Occipital lobe (tissue), 2 donors: Measurements from ENCODE around the gene PEAK1. TPM values are rescaled to one million over a fixed set of nuclear protein-coding genes. Genes with fewer than 3 reads are reported as not detected.
"Not testable (repeated sequence)": the region's sequence is repeated elsewhere in the genome, so short reads cannot be mapped to it uniquely, and the experiment has no call there.

Experiments
- DNase-seq: peaks from one replicate; lab custom pipeline; 2025; lab: John Stamatoyannopoulos, UW
- total RNA-seq: library from RNA; depleted of rRNA; stranded (reverse); fragments of >200 nt; gene quantifications from one replicate; pipeline ENCODE4 v1.2.3, GENCODE V29; 2014

Gene PEAK1
- total RNA-seq, 1 donor from 2014 or later: 25.4 TPM

- DNase-seq: no peak
These were observed 240.3 kb downstream of the PEAK1 start for GRCh38 chr15:77179541-77179998.

GRCh38 chr15:77178411-77178810, 241.5 kb downstream of the PEAK1 start:
- no peak for DNase-seq

- not testable (repeated sequence) for DNase-seq
These were observed 243.8 kb downstream of the PEAK1 start for GRCh38 chr15:77176148-77176547.

GRCh38 chr15:77173487-77173886, 246.4 kb downstream of the PEAK1 start:
- no peak for DNase-seq

GRCh38 chr15:77171221-77171967, 248.5 kb downstream of the PEAK1 start:
- no peak for DNase-seq

- DNase-seq: no peak
These were observed 251.3 kb downstream of the PEAK1 start for GRCh38 chr15:77168616-77169015.

GRCh38 chr15:77168141-77168540, 251.8 kb downstream of the PEAK1 start:
- DNase-seq: no peak

GRCh38 chr15:77167406-77167805, 252.5 kb downstream of the PEAK1 start:
- no peak for DNase-seq

GRCh38 chr15:77163781-77164384, 256.0 kb downstream of the PEAK1 start:
- no peak for DNase-seq

GRCh38 chr15:77162872-77163633, 256.9 kb downstream of the PEAK1 start:
- no peak for DNase-seq

GRCh38 chr15:77160562-77161478, 259.1 kb downstream of the PEAK1 start:
- no peak for DNase-seq

GRCh38 chr15:77156000-77156399, 263.9 kb downstream of the PEAK1 start:
- DNase-seq: not testable (repeated sequence)

- DNase-seq: no peak
These were observed 271.7 kb downstream of the PEAK1 start for GRCh38 chr15:77148191-77148590.

GRCh38 chr15:77145370-77145769, 274.5 kb downstream of the PEAK1 start:
- DNase-seq: no peak

- no peak for DNase-seq
These were observed 275.3 kb downstream of the PEAK1 start for GRCh38 chr15:77144492-77145070.

GRCh38 chr15:77144026-77144425, 275.9 kb downstream of the PEAK1 start:
- no peak for DNase-seq

GRCh38 chr15:77143616-77144015, 276.3 kb downstream of the PEAK1 start:
- no peak for DNase-seq

- no peak for DNase-seq
These were observed 276.7 kb downstream of the PEAK1 start for GRCh38 chr15:77143191-77143590.

- no peak for DNase-seq
These were observed 279.7 kb downstream of the PEAK1 start for GRCh38 chr15:77140220-77140619.

GRCh38 chr15:77139312-77139711, 280.6 kb downstream of the PEAK1 start:
- DNase-seq: no peak

- no peak for DNase-seq
These were observed 281.8 kb downstream of the PEAK1 start for GRCh38 chr15:77138167-77138522.
